ENCODE data around the gene COL6A3. TPM values are rescaled to one million over a fixed set of nuclear protein-coding genes. Genes with fewer than 3 reads are reported as not detected.

The COL6A3 gene
- total and polyA plus RNA-seq, 2 of the 13 experiments (the other 11 are each of a cell fraction or from before 2014, with no cell fraction given), result 0.03 TPM; not detected in 1

DNA sequence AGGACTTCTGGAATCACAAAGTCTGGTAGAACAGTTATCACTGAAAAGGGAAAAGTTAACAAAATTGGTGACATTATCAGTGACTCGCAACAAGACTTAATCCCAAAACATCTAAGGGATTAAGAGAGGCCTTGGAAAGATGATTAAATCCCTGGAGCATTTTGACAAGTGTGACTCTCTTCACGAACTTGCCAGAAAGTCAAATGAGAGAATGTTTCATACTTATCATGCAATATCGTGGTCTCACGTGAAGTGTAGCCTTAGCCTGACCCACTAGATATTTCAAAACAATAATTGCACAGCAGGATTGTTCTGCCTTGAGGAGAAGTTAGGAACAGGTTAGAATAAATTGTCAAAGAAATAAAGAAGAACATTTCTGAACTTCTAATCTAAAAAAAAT, 104.5 kb downstream of the COL6A3 start:
- BruUV-seq (replicated peaks), result no TSS peak
- FAIRE-seq (no peak), DNase-seq (ENCODE audit: low spot score) (no peak), ATAC-seq (no peak)
- Histone ChIP-seq H3K9ac (ENCODE audit: insufficient read depth, low read depth, low read length) (no peak overlapping the region), H3K27ac (ENCODE audit: extremely low read length, insufficient read depth, low read length) (no peak overlapping the region), H3K27me3 (ENCODE audit: control insufficient read depth in 1 of 2, insufficient read depth in 2 of 2, low read length in 2 of 2) (peaks cover 4 to 46% of the 10 kb centered on the region in 2 experiments; a peak in 4 of 5 replicates), H3K4me2 (ENCODE audit: low read depth, low read length) (no peak overlapping the region), H3K4me3 (replicated peaks in 1 of 3; ENCODE audit: insufficient read depth in 1 of 3, low read depth in 2 of 3, low read length in 3 of 3) (no peak overlapping the region), H3K4me1 (ENCODE audit: insufficient read depth, low read length) (no peaks in the 10 kb centered on the region), H3K36me3 (replicated peaks in 1 of 2; ENCODE audit: control insufficient read depth in 1 of 2, insufficient read depth in 2 of 2, low read length in 2 of 2) (no peaks in the 10 kb centered on the region), H2AFZ (ENCODE audit: low read length) (no peak overlapping the region), H3K9me3 (ENCODE audit: low read length) (no peaks in the 10 kb centered on the region), H4K20me1 (ENCODE audit: insufficient read depth, low read length) (no peaks in the 10 kb centered on the region), H3K79me2 (ENCODE audit: insufficient read depth, low read length) (no peaks in the 10 kb centered on the region)
- in situ Hi-C loops (cut with HindIII; ENCODE audit: extremely low pct_ligation_motif_present, low pct_unique_long_range_greater_than_20kb) (no loop called here), intact Hi-C loops (cut with micrococcal nuclease; ENCODE audit: unreplicated experiment) (no loop called here)
- 6% methylated on average over 4 of the region's 4 CpGs for WGBS (ENCODE audit: low lambda C conversion rate)
- TF ChIP-seq MBD4 (IDR thresholded peaks at IDR 0.05; ENCODE audit: borderline replicate concordance, low read length) (no peak), HDAC6 (IDR thresholded peaks at IDR 0.05; ENCODE audit: low read depth, low read length) (no peak), MIER2 (CRISPR knock-in tag; IDR thresholded peaks at IDR 0.05) (no peak), ARID2 (CRISPR knock-in tag; IDR thresholded peaks at IDR 0.05; ENCODE audit: borderline replicate concordance) (no peak), ZSCAN9 (CRISPR knock-in tag; IDR thresholded peaks at IDR 0.05; ENCODE audit: borderline replicate concordance) (no peak), ZNF44 (CRISPR knock-in tag; IDR thresholded peaks at IDR 0.05) (no peak)
- ChIA-PET CTCF (ENCODE audit: low intra/inter-chr PET ratio, low total read pairs) (no interaction called here), POLR2A (no interaction called here)

DNA sequence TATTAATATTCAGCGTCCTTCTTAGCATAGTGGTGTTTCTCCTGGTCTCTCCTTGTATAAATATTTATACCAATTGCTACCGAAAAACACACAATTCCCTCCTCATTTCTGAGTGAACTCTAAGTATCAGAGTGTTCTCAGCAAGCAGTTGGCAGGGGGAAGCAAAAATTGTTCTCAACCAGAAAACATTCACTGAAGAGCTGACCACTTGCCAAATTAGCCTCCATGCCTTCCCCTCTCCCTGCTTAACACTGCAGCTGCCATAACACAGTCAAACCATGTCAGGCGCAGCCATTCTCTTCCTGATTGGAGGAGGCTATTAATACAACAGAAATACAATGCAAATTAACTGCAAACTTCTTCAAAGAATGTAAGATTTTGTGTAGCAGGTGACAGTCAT, 105.0 kb downstream of the COL6A3 start:
- POLR2A ChIA-PET, result no interaction called here
- TF ChIP-seq, protein P1, sequence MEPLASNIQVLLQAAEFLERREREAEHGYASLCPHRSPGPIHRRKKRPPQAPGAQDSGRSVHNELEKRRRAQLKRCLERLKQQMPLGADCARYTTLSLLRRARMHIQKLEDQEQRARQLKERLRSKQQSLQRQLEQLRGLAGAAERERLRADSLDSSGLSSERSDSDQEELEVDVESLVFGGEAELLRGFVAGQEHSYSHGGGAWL (CRISPR knock-in tag; IDR thresholded peaks at IDR 0.05), result no peak
- TF ChIP-seq NCOA1 (CRISPR knock-in tag; IDR thresholded peaks at IDR 0.05), result no peak
- TF ChIP-seq, protein P2, sequence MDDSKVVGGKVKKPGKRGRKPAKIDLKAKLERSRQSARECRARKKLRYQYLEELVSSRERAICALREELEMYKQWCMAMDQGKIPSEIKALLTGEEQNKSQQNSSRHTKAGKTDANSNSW (CRISPR knock-in tag; IDR thresholded peaks at IDR 0.05; ENCODE audit: borderline replicate concordance), result no peak
- BruUV-seq (replicated peaks), result no TSS peak
- H4K20me1 ChIP-seq (ENCODE audit: insufficient read depth, low read length), result no peaks in the 10 kb centered on the region
- CTCF ChIA-PET (ENCODE audit: low intra/inter-chr PET ratio, low total read pairs), result no interaction called here
- ATAC-seq, result no peak
- FAIRE-seq, result no peak
- no peaks in the 10 kb centered on the region for H3K4me1 ChIP-seq (ENCODE audit: insufficient read depth, low read length)
- no peak overlapping the region for H3K9ac ChIP-seq (ENCODE audit: insufficient read depth, low read depth, low read length)
- H3K4me3 ChIP-seq (replicated peaks in 1 of 3; ENCODE audit: insufficient read depth in 1 of 3, low read depth in 2 of 3, low read length in 3 of 3), result no peak overlapping the region
- intact Hi-C loops (cut with micrococcal nuclease; ENCODE audit: unreplicated experiment) (no loop called here), in situ Hi-C loops (cut with HindIII; ENCODE audit: extremely low pct_ligation_motif_present, low pct_unique_long_range_greater_than_20kb) (no loop called here)
- H3K79me2 ChIP-seq (ENCODE audit: insufficient read depth, low read length), result no peaks in the 10 kb centered on the region
- WGBS (ENCODE audit: low lambda C conversion rate), result 9% methylated on average over 3 of the region's 3 CpGs
- H3K9me3 ChIP-seq (ENCODE audit: low read length), result no peaks in the 10 kb centered on the region
- no peak for DNase-seq (ENCODE audit: low spot score)
- no peak overlapping the region for H3K27ac ChIP-seq (ENCODE audit: extremely low read length, insufficient read depth, low read length)
- no peak overlapping the region for H2AFZ ChIP-seq (ENCODE audit: low read length)
- H3K27me3 ChIP-seq (ENCODE audit: control insufficient read depth in 1 of 2, insufficient read depth in 2 of 2, low read length in 2 of 2), result peaks cover 3 to 42% of the 10 kb centered on the region in 2 experiments; a peak in 4 of 5 replicates
- H3K36me3 ChIP-seq (replicated peaks in 1 of 2; ENCODE audit: control insufficient read depth in 1 of 2, insufficient read depth in 2 of 2, low read length in 2 of 2), result no peaks in the 10 kb centered on the region
- H3K4me2 ChIP-seq (ENCODE audit: low read depth, low read length), result no peak overlapping the region

All from HepG2 (cell line).